Tibial nerve (tissue), 3 donors: ENCODE measurements around the gene ABO.

Source experiments
- POLR2A ChIP-seq, 2 donors: fragments of 450-650 bp; IDR thresholded peaks; one replicate each; pipeline ENCODE4 v1.6.1; 2017; ENCODE audit warnings: antibody characterized with exemption in 2 of 2, mild to moderate bottlenecking in 2 of 2, moderate library complexity in 2 of 2
- TF ChIP-seq, protein P1 (sequence below), 5 experiments: fragments of 200-600 bp in 3 of 5; fragments of 450-650 bp in 2 of 5; sonication (generic) in 3 of 5; IDR thresholded peaks; one replicate each; pipeline ENCODE4 v1.5.1; 2016 to 2019; ENCODE audit warnings: antibody characterized with exemption in 5 of 5, mild to moderate bottlenecking in 3 of 5, moderate library complexity in 2 of 5

GRCh38 chr9:133258061-133259015 is 16.7 kb downstream of the ABO start:
- TF ChIP-seq, protein P1, sequence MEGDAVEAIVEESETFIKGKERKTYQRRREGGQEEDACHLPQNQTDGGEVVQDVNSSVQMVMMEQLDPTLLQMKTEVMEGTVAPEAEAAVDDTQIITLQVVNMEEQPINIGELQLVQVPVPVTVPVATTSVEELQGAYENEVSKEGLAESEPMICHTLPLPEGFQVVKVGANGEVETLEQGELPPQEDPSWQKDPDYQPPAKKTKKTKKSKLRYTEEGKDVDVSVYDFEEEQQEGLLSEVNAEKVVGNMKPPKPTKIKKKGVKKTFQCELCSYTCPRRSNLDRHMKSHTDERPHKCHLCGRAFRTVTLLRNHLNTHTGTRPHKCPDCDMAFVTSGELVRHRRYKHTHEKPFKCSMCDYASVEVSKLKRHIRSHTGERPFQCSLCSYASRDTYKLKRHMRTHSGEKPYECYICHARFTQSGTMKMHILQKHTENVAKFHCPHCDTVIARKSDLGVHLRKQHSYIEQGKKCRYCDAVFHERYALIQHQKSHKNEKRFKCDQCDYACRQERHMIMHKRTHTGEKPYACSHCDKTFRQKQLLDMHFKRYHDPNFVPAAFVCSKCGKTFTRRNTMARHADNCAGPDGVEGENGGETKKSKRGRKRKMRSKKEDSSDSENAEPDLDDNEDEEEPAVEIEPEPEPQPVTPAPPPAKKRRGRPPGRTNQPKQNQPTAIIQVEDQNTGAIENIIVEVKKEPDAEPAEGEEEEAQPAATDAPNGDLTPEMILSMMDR (IDR thresholded peaks at IDR 0.05) = no peak
- TF ChIP-seq POLR2A (IDR thresholded peaks at IDR 0.05) = no peak
